Activated T-cell treated with anti-CD3 and anti-CD28 coated beads for 4 hours (primary cell): ENCODE data around the gene FERMT1.
"Not testable (repeated sequence)": the region's sequence is repeated elsewhere in the genome, so short reads cannot be mapped to it uniquely, and the experiment has no call there.

Source experiments
- DNase-seq: peaks from one replicate; pipeline ENCODE4 v3.0.0-alpha.2; 2020

FERMT1 gene

DNA sequence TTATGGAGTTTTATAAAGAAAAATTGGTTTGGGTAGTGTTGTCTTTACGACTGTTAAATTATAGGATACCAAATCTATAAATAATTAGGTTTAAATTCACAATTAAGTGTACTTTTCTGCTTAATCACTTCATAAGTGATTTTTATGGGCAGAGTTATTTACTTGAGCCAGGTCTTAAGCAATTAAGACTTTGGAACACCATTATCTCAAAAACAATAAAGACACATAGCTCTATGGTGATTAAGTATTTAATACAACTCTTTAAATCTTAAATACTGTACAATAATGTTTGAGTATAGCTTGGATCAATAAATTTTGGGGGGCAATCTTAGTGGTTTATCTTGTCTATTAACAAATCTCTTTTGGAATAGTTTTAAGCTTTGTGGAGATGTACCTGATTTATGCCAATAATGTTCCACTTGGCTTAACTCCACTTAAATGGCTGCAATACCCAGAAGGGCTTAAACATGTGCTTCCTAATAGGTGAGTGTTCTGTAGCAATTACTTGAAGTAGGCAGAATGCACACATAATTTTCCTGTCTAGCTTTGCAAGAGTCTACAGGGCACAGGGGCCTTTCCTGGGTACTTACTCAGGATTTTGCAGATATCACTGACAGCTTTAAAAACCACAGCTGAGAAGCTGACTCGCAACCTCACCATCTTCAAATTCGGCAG lies 7.5 kb downstream of the FERMT1 start:
- no peak for DNase-seq

GRCh38 chr20:6114696-6115095 lies 8.1 kb downstream of the FERMT1 start:
- no peak for DNase-seq

- DNase-seq = no peak
Observed at GRCh38 chr20:6113951-6114350, 8.9 kb downstream of the FERMT1 start.

DNA sequence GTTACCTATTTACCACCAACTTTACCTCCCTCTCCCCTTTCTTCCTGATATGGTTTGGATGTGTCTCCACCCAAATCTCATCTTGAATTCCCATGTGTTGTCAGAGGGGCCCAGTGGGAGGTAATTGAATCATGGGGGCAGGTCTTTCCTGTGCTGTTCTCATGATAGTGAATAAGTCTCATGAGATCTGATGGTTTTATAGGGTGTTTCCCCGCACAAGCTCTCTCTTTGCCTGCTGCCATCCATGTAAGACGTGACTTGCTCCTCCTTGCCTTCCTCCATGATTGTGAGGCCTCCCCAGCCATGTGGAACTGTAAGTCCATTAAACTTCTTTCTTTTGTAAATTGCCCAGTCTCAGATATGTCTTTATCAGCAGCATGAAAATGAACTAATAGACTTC lies 9.9 kb downstream of the FERMT1 start:
- not testable (repeated sequence) for DNase-seq

DNA sequence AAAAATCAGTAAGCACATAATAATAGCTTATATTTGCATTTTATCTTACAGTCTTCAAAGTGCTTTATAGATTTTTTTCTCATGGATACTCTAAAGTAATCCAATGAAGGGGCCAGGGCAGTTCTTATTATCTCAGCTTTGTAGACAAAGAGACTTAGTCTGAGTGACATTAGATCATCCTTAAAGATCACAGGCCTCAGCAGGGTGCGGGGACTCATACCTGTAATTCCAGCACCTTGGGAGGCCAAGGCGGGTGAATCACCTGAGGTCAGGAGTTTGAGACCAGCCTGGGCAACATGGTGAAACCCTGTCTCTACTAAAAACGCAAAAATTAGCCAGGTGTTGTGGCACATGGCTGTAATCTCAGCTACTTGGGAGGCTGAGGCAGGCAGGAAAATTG lies 14.5 kb downstream of the FERMT1 start:
- DNase-seq = no peak

DNA sequence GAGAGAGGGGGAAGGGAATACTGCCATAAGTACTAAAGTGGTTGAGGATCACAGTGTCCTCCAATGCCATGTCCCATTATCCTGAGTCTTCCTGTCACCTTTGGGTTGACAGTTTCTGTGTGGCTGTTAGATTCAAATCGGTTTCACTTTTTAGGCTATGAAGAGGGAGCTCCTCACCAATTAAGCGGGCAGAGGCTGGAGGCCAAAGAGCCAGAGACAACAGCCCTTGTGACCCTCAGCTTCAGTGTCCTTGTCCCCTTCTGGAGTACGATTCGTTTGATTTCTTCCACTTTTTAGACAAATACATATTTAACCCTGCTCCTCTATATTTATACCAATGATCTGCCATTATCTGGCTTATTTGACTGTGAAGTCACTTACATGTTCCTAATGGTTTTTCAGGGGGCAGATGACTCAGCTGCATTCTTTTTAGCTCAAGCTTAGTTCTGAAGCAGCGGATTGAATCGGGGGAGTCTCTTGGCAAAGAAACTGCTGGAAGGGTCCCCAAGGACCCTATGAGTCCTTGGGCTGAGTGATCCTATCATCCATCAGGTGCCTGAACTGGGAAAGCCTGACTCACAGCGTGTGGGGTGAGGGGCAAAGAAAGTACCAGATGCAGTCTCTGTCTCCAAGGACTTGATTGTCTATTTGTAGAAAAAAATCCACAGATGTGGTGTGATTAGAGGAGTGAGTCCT lies 18.2 kb downstream of the FERMT1 start:
- DNase-seq = no peak

DNA sequence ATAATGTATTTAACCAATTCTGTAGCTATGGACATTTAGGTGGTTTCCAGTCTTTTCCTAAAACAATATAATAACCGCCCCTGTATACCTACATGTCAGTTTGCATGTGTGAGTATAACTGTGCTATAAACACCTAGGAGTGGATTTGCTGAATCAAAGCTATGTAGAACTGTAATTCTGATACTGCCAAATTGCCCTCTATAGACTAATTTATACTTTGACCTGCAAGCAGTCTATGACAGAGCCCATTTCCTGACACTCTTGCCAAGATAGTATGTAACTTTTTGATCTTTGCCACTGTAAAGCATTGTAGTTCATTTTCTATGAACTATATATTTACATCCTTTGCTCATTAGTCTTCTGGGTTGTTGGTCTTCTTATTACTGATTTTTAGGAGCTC lies 19.5 kb downstream of the FERMT1 start:
- DNase-seq = no peak

GRCh38 chr20:6101346-6101745 lies 21.5 kb downstream of the FERMT1 start:
- DNase-seq = no peak

DNA sequence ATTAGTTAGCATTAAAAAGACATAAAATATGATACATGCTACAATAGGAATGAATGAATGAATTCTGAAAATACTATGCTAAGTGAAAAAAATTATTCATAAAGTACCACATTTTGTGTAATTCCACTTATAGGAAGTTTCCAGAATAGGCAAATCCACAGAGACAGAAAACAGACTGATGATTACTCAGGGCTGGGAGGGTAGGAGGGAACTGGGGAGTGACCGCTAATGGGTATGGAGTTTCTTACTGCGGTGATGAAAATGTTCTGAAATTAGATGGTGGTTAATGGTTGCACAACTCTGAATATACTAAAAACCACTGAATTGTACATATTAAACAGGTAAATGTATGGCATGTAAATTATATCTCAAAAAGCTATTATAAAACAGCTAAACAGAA lies 22.6 kb downstream of the FERMT1 start:
- no peak for DNase-seq

GRCh38 chr20:6099819-6100218 lies 23.0 kb downstream of the FERMT1 start:
- no peak for DNase-seq

DNA sequence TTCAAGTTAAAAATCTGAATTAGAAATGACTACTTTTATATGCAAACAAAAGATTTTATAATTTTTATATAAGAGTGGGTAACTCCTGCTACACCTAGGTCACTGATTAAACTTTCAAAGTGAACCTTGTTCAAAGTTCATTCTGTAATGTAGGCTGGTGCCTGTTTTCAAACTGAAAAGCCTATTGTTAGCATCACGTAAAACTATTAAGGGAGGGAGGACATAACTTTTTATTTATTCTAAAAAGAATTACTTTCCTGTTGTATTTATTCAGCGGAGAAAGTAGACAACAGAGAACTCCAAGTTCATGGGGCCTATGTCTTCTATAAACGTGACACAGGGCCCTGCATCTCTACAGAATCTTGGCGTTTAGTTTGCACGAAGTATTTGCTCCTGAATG lies 27.4 kb downstream of the FERMT1 start:
- DNase-seq = no peak

GRCh38 chr20:6094565-6094964 lies 28.3 kb downstream of the FERMT1 start:
- DNase-seq = no peak

GRCh38 chr20:6094063-6094462 lies 28.8 kb downstream of the FERMT1 start:
- DNase-seq = no peak

DNA sequence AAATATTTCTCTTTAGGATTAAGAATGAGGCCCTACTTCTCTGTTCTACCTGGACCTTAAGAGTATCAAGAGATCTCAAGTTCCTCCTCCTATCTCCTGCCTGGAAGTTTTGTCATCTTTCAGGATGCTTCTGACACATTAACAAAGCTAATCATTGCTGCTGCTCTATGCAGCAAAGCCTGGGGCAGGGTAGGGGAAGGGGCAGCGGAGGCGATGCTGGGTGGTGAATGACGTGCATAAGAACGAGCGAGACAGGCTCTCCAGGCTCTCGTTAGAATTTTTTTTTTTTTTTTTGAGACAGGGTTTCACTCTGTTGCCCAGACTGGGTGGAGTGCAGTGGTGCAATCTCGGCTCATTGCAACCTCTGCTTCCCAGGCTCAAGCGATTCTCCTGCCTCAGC lies 31.2 kb downstream of the FERMT1 start:
- no peak for DNase-seq

DNA sequence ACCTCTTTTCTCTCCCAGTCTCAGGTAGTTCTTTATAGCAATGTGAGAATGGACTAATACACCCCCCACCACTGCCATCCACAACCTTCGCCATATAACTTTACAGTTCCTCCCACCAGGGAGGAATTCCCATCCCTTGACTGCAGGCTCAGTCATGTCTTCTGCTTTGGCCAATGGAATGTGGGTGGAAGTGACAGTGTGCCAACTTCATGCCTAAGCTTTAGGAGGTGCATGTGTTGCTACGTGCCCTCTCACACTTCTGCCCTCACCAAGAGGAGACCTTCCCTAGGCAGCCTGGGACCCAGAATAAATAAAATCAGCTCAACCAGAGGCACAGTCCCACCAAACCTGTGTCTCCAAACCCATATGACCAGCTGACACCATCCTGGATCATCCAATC lies 36.0 kb downstream of the FERMT1 start:
- DNase-seq = no peak

DNA sequence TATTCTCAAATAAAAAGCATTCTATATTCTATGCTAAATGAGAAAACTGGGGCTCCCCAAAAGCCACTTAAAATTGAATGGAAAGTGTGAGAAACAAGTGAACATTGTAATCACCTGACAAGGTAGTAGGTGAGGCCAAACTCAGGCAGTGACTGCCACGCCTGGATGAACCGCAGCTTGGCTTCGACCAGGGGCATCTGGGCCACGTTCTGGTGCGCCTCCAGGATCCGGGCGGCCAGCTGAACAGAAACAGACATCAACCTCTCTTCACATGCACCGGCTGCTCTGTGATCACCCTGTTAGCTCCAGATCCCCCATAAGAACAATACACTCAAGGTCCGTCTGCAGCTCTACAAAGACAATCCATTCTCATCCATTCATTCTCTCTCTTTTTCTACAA lies 38.9 kb downstream of the FERMT1 start:
- no peak for DNase-seq

GRCh38 chr20:6081236-6081635 lies 41.6 kb downstream of the FERMT1 start:
- no peak for DNase-seq

GRCh38 chr20:6079016-6079415 lies 43.8 kb downstream of the FERMT1 start:
- no peak for DNase-seq

GRCh38 chr20:6075428-6076219 lies 47.2 kb downstream of the FERMT1 start:
- no peak for DNase-seq

DNA sequence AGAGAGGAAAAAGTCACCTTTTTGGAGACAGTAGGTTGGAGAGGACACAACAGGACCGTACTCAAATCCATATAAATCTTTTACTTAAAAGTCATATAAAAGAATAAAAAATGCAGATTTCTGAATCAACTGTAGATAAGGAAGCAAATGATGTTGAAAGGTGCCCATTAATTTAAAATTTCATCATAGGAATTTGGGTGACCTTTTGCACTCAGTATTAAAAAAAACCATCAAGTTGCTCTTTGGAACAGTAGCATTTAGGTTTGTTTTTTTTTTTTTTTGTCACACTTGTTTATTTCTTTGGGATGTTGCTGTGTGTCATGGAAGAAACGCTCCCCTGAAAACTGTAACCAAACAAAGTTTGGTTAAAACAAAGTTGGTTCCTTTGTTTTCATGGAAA lies 48.0 kb downstream of the FERMT1 start:
- no peak for DNase-seq

DNA sequence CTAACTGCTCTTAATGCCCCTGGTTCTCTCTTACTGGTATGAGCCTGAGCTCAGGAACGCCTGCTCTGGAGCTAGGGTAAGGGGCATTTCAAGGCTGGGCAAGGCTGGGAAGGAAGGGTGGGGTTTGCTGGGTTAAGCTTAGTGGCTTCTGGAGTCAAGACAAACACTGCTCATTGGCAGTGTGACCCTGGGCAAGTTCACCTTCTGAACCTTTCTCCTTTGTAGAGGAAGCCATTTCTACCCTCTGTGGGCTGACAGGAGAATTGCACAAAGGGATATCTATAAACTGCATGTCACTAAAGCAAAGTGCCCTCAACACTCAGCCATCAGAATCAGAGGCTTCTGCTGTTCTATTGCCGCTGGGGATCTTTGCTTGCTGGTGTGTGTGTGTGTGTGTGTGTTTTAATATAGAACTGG lies 48.7 kb downstream of the FERMT1 start:
- DNase-seq = no peak

- no peak for DNase-seq
Observed at GRCh38 chr20:6070829-6071695, 51.8 kb downstream of the FERMT1 start.

- no peak for DNase-seq
Observed at GRCh38 chr20:6069669-6070068, 53.2 kb downstream of the FERMT1 start.
